HG02763 (cell line): ENCODE data around the gene MED27.

Experiments used
- ATAC-seq: cut with Tn5 transposase; IDR thresholded peaks from one replicate; pipeline ENCODE4 v1.9.1; 2021; ENCODE audit warnings: mild to moderate bottlenecking, moderate library complexity; ENCODE audit not compliant: unreplicated experiment

The MED27 gene

GRCh38 chr9:131972889-131973288 lies 106.8 kb downstream of the MED27 start:
- no peak for ATAC-seq

- no peak for ATAC-seq
Measured at GRCh38 chr9:131971482-131972074, 108.1 kb downstream of the MED27 start.

- no peak for ATAC-seq
Measured at GRCh38 chr9:131969469-131969989, 110.1 kb downstream of the MED27 start.

GRCh38 chr9:131968632-131969031 lies 111.0 kb downstream of the MED27 start:
- no peak for ATAC-seq

- no peak for ATAC-seq
Measured at GRCh38 chr9:131965841-131966240, 113.8 kb downstream of the MED27 start.

- ATAC-seq = no peak
Measured at GRCh38 chr9:131965103-131965502, 114.6 kb downstream of the MED27 start.

- ATAC-seq = no peak
Measured at GRCh38 chr9:131963072-131964030, 116.3 kb downstream of the MED27 start.

- ATAC-seq = no peak
Measured at GRCh38 chr9:131961496-131961880, 118.2 kb downstream of the MED27 start.

- no peak for ATAC-seq
Measured at GRCh38 chr9:131960851-131961495, 118.7 kb downstream of the MED27 start.

GRCh38 chr9:131960311-131960710 lies 119.4 kb downstream of the MED27 start:
- ATAC-seq = no peak

- ATAC-seq = no peak
Measured at GRCh38 chr9:131959887-131960286, 119.8 kb downstream of the MED27 start.

- ATAC-seq = no peak
Measured at GRCh38 chr9:131959056-131959455, 120.6 kb downstream of the MED27 start.

GRCh38 chr9:131954299-131954698 lies 125.4 kb downstream of the MED27 start:
- no peak for ATAC-seq

GRCh38 chr9:131951905-131952304 lies 127.8 kb downstream of the MED27 start:
- no peak for ATAC-seq

GRCh38 chr9:131951155-131951554 lies 128.5 kb downstream of the MED27 start:
- no peak for ATAC-seq

- no peak for ATAC-seq
Measured at GRCh38 chr9:131950487-131950886, 129.2 kb downstream of the MED27 start.

- ATAC-seq = no peak
Measured at GRCh38 chr9:131946180-131946579, 133.5 kb downstream of the MED27 start.

- no peak for ATAC-seq
Measured at GRCh38 chr9:131943351-131943841, 136.3 kb downstream of the MED27 start.

- no peak for ATAC-seq
Measured at GRCh38 chr9:131942146-131942720, 137.4 kb downstream of the MED27 start.

GRCh38 chr9:131937451-131937850 lies 142.2 kb downstream of the MED27 start:
- ATAC-seq = no peak

GRCh38 chr9:131936929-131937328 lies 142.7 kb downstream of the MED27 start:
- ATAC-seq = no peak
